Measurements from ENCODE around the gene STK40. TPM values are rescaled to one million over a fixed set of nuclear protein-coding genes. Genes with fewer than 3 reads are reported as not detected.

The STK40 gene
- polyA plus RNA-seq, 3 donors = 40.2 to 65.9 (median 55.8) TPM

GRCh38 chr1:36330940-36331339, 54.8 kb downstream of the STK40 start:
- Histone ChIP-seq H3K36me3 (replicated peaks in 1 of 2; ENCODE audit: control insufficient read depth in 1 of 2, insufficient read depth in 2 of 2, low read length in 2 of 2) (no peaks in the 10 kb centered on the region), H3K4me2 (replicated peaks; ENCODE audit: extremely low read depth, low read length, poor library complexity, severe bottlenecking) (no peak overlapping the region), H3K9ac (ENCODE audit: insufficient read depth, low read length, poor library complexity, severe bottlenecking) (no peak overlapping the region), H3K4me1 (ENCODE audit: control insufficient read depth in 1 of 2, insufficient read depth in 2 of 2, low read length in 2 of 2) (peaks cover 4 to 10% of the 10 kb centered on the region in 2 donors), H3K27ac (ENCODE audit: low read depth in 1 of 2, low read length in 2 of 2) (no peak overlapping the region), H3K27me3 (ENCODE audit: control insufficient read depth in 2 of 2, insufficient read depth in 2 of 2, low read length in 2 of 2) (no peaks in the 10 kb centered on the region), H4K20me1 (ENCODE audit: insufficient read depth, low read length) (no peaks in the 10 kb centered on the region), H2AFZ (ENCODE audit: insufficient read depth, low read depth, low read length, poor library complexity, severe bottlenecking) (no peak overlapping the region), H3K9me3 (replicated peaks in 1 of 2; ENCODE audit: control insufficient read depth in 1 of 2, insufficient read depth in 1 of 2, low read length in 2 of 2) (no peaks in the 10 kb centered on the region), H3K4me3 (replicated peaks in 1 of 3; ENCODE audit: low read depth in 2 of 3, low read length in 3 of 3) (no peak overlapping the region), H3K79me2 (ENCODE audit: insufficient read depth, low read length) (no peaks in the 10 kb centered on the region)
- no peaks in the 10 kb centered on the region for H3K36me3 Mint-ChIP-seq
- no peak overlapping the region for H3K4me3 Mint-ChIP-seq
- no peak for DNase-seq
- H3K9me3 Mint-ChIP-seq = peaks cover 0 to under 1% (median 0%) of the 10 kb centered on the region in 7 donors
- peaks cover 9 to 11% (median 10%) of the 10 kb centered on the region in 3 donors for H3K27me3 Mint-ChIP-seq (ENCODE audit: low read depth in 3 of 3)
- no peak for TF ChIP-seq CTCF (IDR thresholded peaks at IDR 0.05)
- peaks cover 9% of the 10 kb centered on the region for H3K4me1 Mint-ChIP-seq
- WGBS (ENCODE audit: insufficient coverage) = 94% methylated on average over 15 of the region's 15 CpGs
- intact Hi-C loops (cut with micrococcal nuclease) = no loop called here
- peak overlapping the region in 1 of 7 donors; percentile 54 for H3K27ac Mint-ChIP-seq

GRCh38 chr1:36329817-36330216, 55.9 kb downstream of the STK40 start:
- Histone ChIP-seq H3K9me3 (replicated peaks in 1 of 2; ENCODE audit: control insufficient read depth in 1 of 2, insufficient read depth in 1 of 2, low read length in 2 of 2) (no peaks in the 10 kb centered on the region), H3K27me3 (ENCODE audit: control insufficient read depth in 2 of 2, insufficient read depth in 2 of 2, low read length in 2 of 2) (no peaks in the 10 kb centered on the region), H3K4me2 (replicated peaks; ENCODE audit: extremely low read depth, low read length, poor library complexity, severe bottlenecking) (no peak overlapping the region), H3K9ac (ENCODE audit: insufficient read depth, low read length, poor library complexity, severe bottlenecking) (no peak overlapping the region), H2AFZ (ENCODE audit: insufficient read depth, low read depth, low read length, poor library complexity, severe bottlenecking) (no peak overlapping the region), H3K27ac (ENCODE audit: low read depth in 1 of 2, low read length in 2 of 2) (no peak overlapping the region), H3K4me1 (ENCODE audit: control insufficient read depth in 1 of 2, insufficient read depth in 2 of 2, low read length in 2 of 2) (peaks cover 4 to 10% of the 10 kb centered on the region in 2 donors), H4K20me1 (ENCODE audit: insufficient read depth, low read length) (no peaks in the 10 kb centered on the region), H3K36me3 (replicated peaks in 1 of 2; ENCODE audit: control insufficient read depth in 1 of 2, insufficient read depth in 2 of 2, low read length in 2 of 2) (no peaks in the 10 kb centered on the region), H3K79me2 (ENCODE audit: insufficient read depth, low read length) (no peaks in the 10 kb centered on the region), H3K4me3 (replicated peaks in 1 of 3; ENCODE audit: low read depth in 2 of 3, low read length in 3 of 3) (no peak overlapping the region)
- TF ChIP-seq CTCF (IDR thresholded peaks at IDR 0.05) = no peak
- Mint-ChIP-seq H3K36me3 (no peaks in the 10 kb centered on the region), H3K27ac (no peak overlapping the region), H3K4me1 (peaks cover 9% of the 10 kb centered on the region), H3K4me3 (no peak overlapping the region), H3K27me3 (ENCODE audit: low read depth in 3 of 3) (peaks cover 9 to 15% (median 11%) of the 10 kb centered on the region in 3 donors), H3K9me3 (peaks cover 0 to 2% (median 0%) of the 10 kb centered on the region in 7 donors)
- WGBS (ENCODE audit: insufficient coverage) = 98% methylated on average over 9 of the region's 9 CpGs
- DNase-seq = no peak
- intact Hi-C loops (cut with micrococcal nuclease) = no loop called here

Data from CD14-positive monocyte (primary cell).